ENCODE data around the gene CYP27B1. TPM values are rescaled to one million over a fixed set of nuclear protein-coding genes. Genes with fewer than 3 reads are reported as not detected.

CYP27B1 gene
- total RNA-seq, 1 donor from 2014 or later: not detected

- intact Hi-C loops (cut with DNase I): loop anchor here (5.0 kb wide), 1 partner anchor 39 kb away; no protein-coding TSS in a partner anchor
- Histone ChIP-seq H3K4me1 (peaks cover 0 to 26% of the 10 kb centered on the region in 2 donors), H3K36me3 (no peaks in the 10 kb centered on the region), H3K27me3 (no peaks in the 10 kb centered on the region), H3K9me3 (no peaks in the 10 kb centered on the region), H3K27ac (no peak overlapping the region), H3K4me3 (peak overlapping the region; percentile 43 to 63)
- no peak for DNase-seq (ENCODE audit: low spot score in 2 of 2)
- TF ChIP-seq, protein P1, sequence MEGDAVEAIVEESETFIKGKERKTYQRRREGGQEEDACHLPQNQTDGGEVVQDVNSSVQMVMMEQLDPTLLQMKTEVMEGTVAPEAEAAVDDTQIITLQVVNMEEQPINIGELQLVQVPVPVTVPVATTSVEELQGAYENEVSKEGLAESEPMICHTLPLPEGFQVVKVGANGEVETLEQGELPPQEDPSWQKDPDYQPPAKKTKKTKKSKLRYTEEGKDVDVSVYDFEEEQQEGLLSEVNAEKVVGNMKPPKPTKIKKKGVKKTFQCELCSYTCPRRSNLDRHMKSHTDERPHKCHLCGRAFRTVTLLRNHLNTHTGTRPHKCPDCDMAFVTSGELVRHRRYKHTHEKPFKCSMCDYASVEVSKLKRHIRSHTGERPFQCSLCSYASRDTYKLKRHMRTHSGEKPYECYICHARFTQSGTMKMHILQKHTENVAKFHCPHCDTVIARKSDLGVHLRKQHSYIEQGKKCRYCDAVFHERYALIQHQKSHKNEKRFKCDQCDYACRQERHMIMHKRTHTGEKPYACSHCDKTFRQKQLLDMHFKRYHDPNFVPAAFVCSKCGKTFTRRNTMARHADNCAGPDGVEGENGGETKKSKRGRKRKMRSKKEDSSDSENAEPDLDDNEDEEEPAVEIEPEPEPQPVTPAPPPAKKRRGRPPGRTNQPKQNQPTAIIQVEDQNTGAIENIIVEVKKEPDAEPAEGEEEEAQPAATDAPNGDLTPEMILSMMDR (IDR thresholded peaks at IDR 0.05): no peak
Observed at GRCh38 chr12:57765698-57766463, 997 bp downstream of the CYP27B1 start.

DNA sequence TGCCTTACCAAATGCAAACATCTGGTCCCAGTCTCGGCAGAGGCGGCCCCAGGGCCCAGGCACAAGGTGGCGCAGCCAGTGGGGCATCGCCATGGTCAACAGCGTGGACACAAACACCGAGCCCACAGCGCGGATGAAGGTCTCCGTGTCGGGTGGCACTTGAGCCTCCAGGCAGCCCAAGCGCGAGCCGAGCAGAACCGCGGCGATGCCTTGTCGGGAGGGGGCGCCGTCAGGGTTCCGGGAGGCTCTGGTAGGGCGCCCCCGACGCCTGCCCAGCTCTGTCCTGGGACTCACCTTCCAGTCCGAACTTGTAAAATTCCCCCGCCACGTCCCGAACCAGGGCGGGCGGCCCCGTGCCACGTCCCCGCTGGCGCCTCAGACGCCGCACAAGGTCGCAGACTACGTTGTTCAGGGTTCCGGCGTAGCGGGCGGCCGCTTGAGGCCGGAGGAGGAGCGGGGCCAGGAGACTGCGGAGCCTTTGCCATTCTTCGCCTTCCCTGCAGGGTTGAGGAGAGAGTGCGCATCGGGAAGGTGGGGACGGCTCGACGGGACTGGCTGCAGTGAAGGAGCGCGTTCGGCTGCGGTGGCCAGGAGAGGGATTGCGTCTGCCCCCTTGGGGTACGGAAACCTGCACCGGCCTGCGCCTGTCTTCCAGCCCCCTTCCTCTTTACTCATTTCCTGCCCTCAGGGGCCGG, 1.7 kb downstream of the CYP27B1 start:
- Histone ChIP-seq H3K4me3 (peak overlapping the region; percentile 43 to 63), H3K27ac (no peak overlapping the region), H3K27me3 (no peaks in the 10 kb centered on the region), H3K9me3 (no peaks in the 10 kb centered on the region), H3K4me1 (peaks cover 0 to 23% of the 10 kb centered on the region in 2 donors), H3K36me3 (no peaks in the 10 kb centered on the region)
- no peak for DNase-seq (ENCODE audit: low spot score in 2 of 2)
- intact Hi-C loops (cut with DNase I): loop anchor here (5.0 kb wide), 1 partner anchor 38 kb away; no protein-coding TSS in a partner anchor
- TF ChIP-seq, protein P1 (IDR thresholded peaks at IDR 0.05): peak in 1 of 3 experiments; percentile 47

- peaks cover 0 to 23% of the 10 kb centered on the region in 2 donors for H3K4me1 ChIP-seq
- no peaks in the 10 kb centered on the region for H3K9me3 ChIP-seq
- H3K27me3 ChIP-seq: no peaks in the 10 kb centered on the region
- intact Hi-C loops (cut with DNase I): loop anchor here (5.0 kb wide), 1 partner anchor 37 kb away; no protein-coding TSS in a partner anchor
- H3K27ac ChIP-seq: no peak overlapping the region
- no peak for DNase-seq (ENCODE audit: low spot score in 2 of 2)
- TF ChIP-seq, protein P1 (IDR thresholded peaks at IDR 0.05): no peak
- H3K4me3 ChIP-seq: peak overlapping the region; percentile 43 to 63
- H3K36me3 ChIP-seq: no peaks in the 10 kb centered on the region
Observed at GRCh38 chr12:57764662-57765002, 2.2 kb downstream of the CYP27B1 start.

- peak overlapping the region in 1 of 2 donors; percentile 43 for H3K4me3 ChIP-seq
- H3K9me3 ChIP-seq: no peaks in the 10 kb centered on the region
- peaks cover 0 to 23% of the 10 kb centered on the region in 2 donors for H3K4me1 ChIP-seq
- intact Hi-C loops (cut with DNase I): no loop called here
- H3K27ac ChIP-seq: no peak overlapping the region
- TF ChIP-seq, protein P1 (IDR thresholded peaks at IDR 0.05): no peak
- DNase-seq (ENCODE audit: low spot score in 2 of 2): no peak
- H3K36me3 ChIP-seq: peaks cover 0 to under 1% of the 10 kb centered on the region in 2 donors
- no peaks in the 10 kb centered on the region for H3K27me3 ChIP-seq
Observed at GRCh38 chr12:57763881-57764661, 2.8 kb downstream of the CYP27B1 start.

- DNase-seq (ENCODE audit: low spot score in 2 of 2): no peak
- Histone ChIP-seq H3K4me3 (no peak overlapping the region), H3K9me3 (no peaks in the 10 kb centered on the region), H3K36me3 (peaks cover 7 to 14% of the 10 kb centered on the region in 2 donors), H3K4me1 (peaks cover 0 to 23% of the 10 kb centered on the region in 2 donors), H3K27ac (no peak overlapping the region), H3K27me3 (no peaks in the 10 kb centered on the region)
- intact Hi-C loops (cut with DNase I): no loop called here
- TF ChIP-seq, protein P1 (IDR thresholded peaks at IDR 0.05): no peak
Observed at GRCh38 chr12:57762463-57762862, 4.4 kb downstream of the CYP27B1 start.
